NCI-H345 treated with DMSO at 0.1 percent for 48 hours (cell line): ENCODE measurements around the gene SMIM28.
"Not testable (repeated sequence)": the region's sequence is repeated elsewhere in the genome, so short reads cannot be mapped to it uniquely, and the experiment has no call there.

Experiments used
- DNase-seq: peaks from one replicate; lab custom pipeline; 2025; ENCODE audit not compliant: unreplicated experiment; lab: John Stamatoyannopoulos, UW

Gene SMIM28

GRCh38 chr6:138377844-138378243, at the start of gene SMIM28:
Gene SMIM28 (plus strand): TSS chr6:138377905. CDS start chr6:138378073, 168 bp downstream.
- DNase-seq = peak; percentile 17

DNA sequence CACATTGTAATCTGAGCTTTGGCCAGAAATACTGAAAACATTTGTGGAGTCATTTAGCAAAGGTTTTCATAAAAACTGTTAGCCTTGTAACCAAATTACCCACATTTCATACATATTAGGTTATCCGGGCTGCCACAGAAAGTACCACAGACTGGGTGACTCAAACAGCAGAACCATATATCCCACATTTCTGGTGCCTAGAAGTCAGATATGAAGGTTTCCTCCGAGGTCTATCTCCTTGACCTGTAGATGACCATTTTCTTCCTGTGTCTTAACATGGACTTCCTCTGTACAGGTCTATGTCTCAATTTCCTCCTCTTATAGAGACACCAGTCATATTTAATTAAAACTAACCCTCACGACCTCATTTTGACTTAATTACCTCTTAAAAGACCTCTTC, 49.5 kb upstream of the SMIM28 start:
- no peak for DNase-seq

GRCh38 chr6:138330763-138331162, 46.9 kb upstream of the SMIM28 start:
- DNase-seq = no peak

DNA sequence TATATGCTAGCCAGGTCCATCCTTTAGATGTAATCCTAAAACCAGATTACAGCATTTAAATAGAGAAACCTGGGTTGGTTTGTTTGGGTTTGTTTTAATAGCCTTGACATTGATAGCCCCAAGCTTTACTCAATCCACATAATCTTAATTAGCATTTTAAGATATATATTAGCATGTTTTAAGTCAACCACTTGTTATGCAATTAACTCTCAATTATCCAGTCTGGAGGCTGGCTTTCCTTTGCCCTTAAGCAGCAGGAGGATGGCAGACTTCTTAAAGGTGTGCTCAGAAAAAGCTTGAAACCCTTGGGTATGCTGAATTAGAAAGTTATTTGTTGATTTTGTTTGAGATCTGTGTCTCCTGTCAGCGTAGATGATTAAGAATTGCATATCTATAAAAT, 46.3 kb upstream of the SMIM28 start:
- no peak for DNase-seq

DNA sequence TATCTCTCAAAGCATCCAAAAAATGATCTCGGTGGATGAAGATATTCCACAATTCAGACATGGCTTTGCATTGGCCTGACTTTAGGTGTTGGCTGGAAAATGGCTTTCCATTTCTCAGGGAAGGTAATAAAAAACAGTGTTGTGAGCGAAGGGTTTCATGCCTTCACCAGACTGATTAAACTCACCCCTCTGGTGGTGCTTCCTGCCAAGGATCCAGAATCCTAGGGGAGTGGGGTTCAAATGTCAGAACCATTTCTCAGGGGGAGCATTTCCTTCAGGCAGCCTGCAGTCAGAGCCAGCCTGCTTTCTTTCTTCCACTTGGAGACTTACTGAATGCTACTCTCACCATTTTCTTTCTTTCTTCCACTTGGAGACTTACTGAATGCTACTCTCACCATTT, 45.7 kb upstream of the SMIM28 start:
- no peak for DNase-seq

DNA sequence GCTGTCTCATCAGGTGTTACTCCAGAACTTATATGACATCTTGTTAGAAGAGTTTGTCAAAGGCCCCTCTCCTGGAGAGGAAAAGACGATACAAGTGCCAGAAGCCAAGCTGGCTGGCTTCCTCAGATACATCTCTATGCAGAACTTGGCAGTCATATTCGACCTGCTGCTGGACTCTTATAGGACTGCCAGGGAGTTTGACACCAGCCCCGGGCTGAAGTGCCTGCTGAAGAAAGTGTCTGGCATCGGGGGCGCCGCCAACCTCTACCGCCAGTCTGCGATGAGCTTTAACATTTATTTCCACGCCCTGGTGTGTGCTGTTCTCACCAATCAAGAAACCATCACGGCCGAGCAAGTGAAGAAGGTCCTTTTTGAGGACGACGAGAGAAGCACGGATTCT, 43.7 kb upstream of the SMIM28 start:
- no peak for DNase-seq

- DNase-seq = no peak
Observed at GRCh38 chr6:138334963-138335362, 42.7 kb upstream of the SMIM28 start.

DNA sequence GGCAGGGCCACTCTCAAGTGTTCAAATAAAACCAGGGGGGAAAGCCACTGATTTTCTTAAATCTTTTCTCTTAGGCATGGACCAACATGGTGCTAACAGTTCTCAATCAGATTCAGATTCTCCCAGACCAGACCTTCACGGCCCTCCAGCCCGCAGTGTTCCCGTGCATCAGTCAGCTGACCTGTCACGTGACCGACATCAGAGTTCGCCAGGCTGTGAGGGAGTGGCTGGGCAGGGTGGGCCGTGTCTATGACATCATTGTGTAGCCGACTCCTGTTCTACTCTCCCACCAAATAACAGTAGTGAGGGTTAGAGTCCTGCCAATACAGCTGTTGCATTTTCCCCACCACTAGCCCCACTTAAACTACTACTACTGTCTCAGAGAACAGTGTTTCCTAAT, 41.5 kb upstream of the SMIM28 start:
- DNase-seq = no peak

- no peak for DNase-seq
Observed at GRCh38 chr6:138337076-138337475, 40.6 kb upstream of the SMIM28 start.

GRCh38 chr6:138339024-138339423, 38.7 kb upstream of the SMIM28 start:
- DNase-seq = no peak

GRCh38 chr6:138341176-138341575, 36.5 kb upstream of the SMIM28 start:
- DNase-seq = no peak

GRCh38 chr6:138343112-138343511, 34.6 kb upstream of the SMIM28 start:
- DNase-seq = no peak

DNA sequence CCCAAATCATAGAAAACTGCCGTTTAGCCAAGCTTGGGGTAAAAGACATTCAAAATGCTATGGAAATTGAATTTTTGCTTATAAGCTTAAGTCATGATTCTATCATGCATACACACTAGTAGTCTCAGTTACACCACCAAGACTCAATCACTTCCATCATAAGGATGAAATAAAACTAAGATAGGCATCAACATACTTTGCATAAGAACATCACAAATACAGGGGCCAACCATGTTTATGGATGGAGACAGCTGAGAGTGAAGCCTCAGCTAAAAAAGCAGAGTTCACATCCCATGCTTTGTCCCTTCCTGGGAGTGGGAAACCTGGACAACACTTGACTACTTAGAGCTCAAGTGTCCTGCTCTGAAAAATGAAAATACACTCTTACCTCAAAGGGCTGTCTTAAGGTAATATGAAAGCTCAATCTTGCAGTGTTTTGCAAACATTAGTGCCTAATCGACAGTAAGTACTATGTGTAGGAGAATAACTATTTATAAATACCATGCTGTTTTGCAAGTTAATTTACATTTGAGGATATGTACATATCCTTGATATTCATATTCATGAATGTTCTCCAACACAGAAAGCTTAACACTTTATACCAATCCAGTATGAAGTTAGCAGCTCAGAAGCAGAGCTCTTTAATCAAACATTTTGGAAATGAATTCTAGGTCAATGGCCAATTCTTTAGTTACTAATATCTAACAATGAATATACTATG, 32.0 kb upstream of the SMIM28 start:
- DNase-seq = no peak

- DNase-seq = no peak
Observed at GRCh38 chr6:138346302-138347195, 31.2 kb upstream of the SMIM28 start.

GRCh38 chr6:138347864-138348263, 29.8 kb upstream of the SMIM28 start:
- no peak for DNase-seq

GRCh38 chr6:138349891-138350290, 27.8 kb upstream of the SMIM28 start:
- no peak for DNase-seq

GRCh38 chr6:138357928-138358327, 19.8 kb upstream of the SMIM28 start:
- no peak for DNase-seq

GRCh38 chr6:138368684-138369083, 9.0 kb upstream of the SMIM28 start:
- not testable (repeated sequence) for DNase-seq

- DNase-seq = no peak
Observed at GRCh38 chr6:138370631-138371451, 6.9 kb upstream of the SMIM28 start.

GRCh38 chr6:138371452-138371711, 6.3 kb upstream of the SMIM28 start:
- DNase-seq = no peak

GRCh38 chr6:138371720-138372119, 6.0 kb upstream of the SMIM28 start:
- DNase-seq = no peak
